Motor neuron (in vitro differentiated cells): ENCODE measurements around the gene PFN3. TPM values are rescaled to one million over a fixed set of nuclear protein-coding genes. Genes with fewer than 3 reads are reported as not detected.
"Not testable (repeated sequence)": the region's sequence is repeated elsewhere in the genome, so short reads cannot be mapped to it uniquely, and the experiment has no call there.

Source experiments
- ATAC-seq, 8 experiments: fragments of 200-7000 bp; cut with Tn5 transposase; replicated peaks in 6 of 8; 2 replicates each; pipeline ENCODE4 v1.8.0; 2021; ENCODE audit warnings: mild to moderate bottlenecking in 8 of 8, moderate library complexity in 8 of 8
- H3K27ac ChIP-seq, 2 donors: fragments of 250-450 bp; sonication (Bioruptor Pico); 2 replicates each; pipeline ENCODE4 v1.9.0; 2021; ENCODE audit warnings: antibody characterized with exemption in 2 of 2, mild to moderate bottlenecking in 2 of 2, moderate library complexity in 1 of 2
- H3K4me1 ChIP-seq, 2 donors: fragments of 250-450 bp; sonication (Bioruptor Pico); replicated peaks in 1 of 2; 2 replicates each; pipeline ENCODE4 v1.6.1; 2021; ENCODE audit warnings: antibody characterized with exemption in 2 of 2, mild to moderate bottlenecking in 2 of 2, moderate library complexity in 1 of 2
- H3K4me3 ChIP-seq, 5 donors: fragments of 250-450 bp; sonication (Bioruptor Pico); 2 replicates each; pipeline ENCODE4 v1.9.0; 2021; ENCODE audit warnings: antibody characterized with exemption in 5 of 5, mild to moderate bottlenecking in 5 of 5, moderate library complexity in 4 of 5
- WGBS, 10 experiments: fragments of 450-650 bp; shearing (Covaris generic); methylation state at CpG; one replicate each; pipeline ENCODE4 v1.0.0; 2022; 5-methylcytosine and 5-hydroxymethylcytosine counted together
- in situ Hi-C, 9 experiments: fragments of 400-800 bp; cut with MboI; loops; one replicate each; pipeline ENCODE4 v1.15.0; 2021; ENCODE audit warnings: low sequenced_read_pairs in 9 of 9, low pct_unique_long_range_greater_than_20kb in 2 of 9; ENCODE audit not compliant: unreplicated experiment in 9 of 9
- total RNA-seq, 8 experiments: library from RNA; unstranded; fragments of 300-600 nt; gene quantifications; 2 replicates each; pipeline versions ENCODE4 v1.2.3 to v1.2.4, GENCODE V29; 2022

PFN3 gene
- total RNA-seq, 8 experiments from 2014 or later = 0.92 TPM; not detected in 7

- in situ Hi-C loops = no loop called here
- no peak overlapping the region for H3K27ac ChIP-seq
- ATAC-seq = no peak
- H3K4me3 ChIP-seq = no peak overlapping the region
- WGBS, 10 experiments = 20 to 100% (median 89%) methylated on average over 1 to 5 of the region's 6 CpGs; no CpG with 5 or more reads in 6 of the 10 experiments
- H3K4me1 ChIP-seq = peaks cover 4 to 14% of the 10 kb centered on the region in 2 donors
These were observed 38.8 kb downstream of the PFN3 start for GRCh38 chr5:177361418-177362291.

DNA sequence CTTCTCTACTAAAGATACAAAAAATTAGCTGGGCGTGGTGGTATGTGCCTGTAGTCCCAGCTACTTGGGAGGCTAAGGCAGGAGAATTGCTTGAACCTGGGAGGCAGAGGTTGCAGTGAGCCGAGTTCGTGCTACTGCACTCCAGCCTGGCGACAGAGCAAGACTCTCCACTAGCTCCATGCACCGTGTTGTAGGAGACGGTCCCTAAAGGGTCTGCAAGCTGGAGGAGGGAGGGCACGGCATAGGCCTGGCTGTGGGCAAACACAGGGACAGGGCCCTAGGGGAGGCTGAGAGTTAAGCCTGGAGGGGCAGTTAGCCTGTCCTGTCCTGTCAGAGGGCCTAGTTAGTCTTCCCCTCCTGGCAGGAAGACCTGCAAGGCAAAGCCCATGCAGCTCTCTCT, 39.7 kb downstream of the PFN3 start:
- in situ Hi-C loops, ATAC-seq, H3K4me1 ChIP-seq, H3K27ac ChIP-seq, H3K4me3 ChIP-seq: not testable (repeated sequence)
- 73 to 80% (median 80%) methylated on average over 2 to 4 of the region's 7 CpGs; no CpG with 5 or more reads in 7 of the 10 experiments for WGBS, 10 experiments

GRCh38 chr5:177359860-177360259, 40.6 kb downstream of the PFN3 start:
- H3K4me1 ChIP-seq = peaks cover 0 to 7% of the 10 kb centered on the region in 2 donors
- H3K4me3 ChIP-seq = no peak overlapping the region
- no peak for ATAC-seq
- 14 to 60% (median 50%) methylated on average over 1 to 3 of the region's 3 CpGs; no CpG with 5 or more reads in 7 of the 10 experiments for WGBS, 10 experiments
- in situ Hi-C loops = no loop called here
- H3K27ac ChIP-seq = no peak overlapping the region

DNA sequence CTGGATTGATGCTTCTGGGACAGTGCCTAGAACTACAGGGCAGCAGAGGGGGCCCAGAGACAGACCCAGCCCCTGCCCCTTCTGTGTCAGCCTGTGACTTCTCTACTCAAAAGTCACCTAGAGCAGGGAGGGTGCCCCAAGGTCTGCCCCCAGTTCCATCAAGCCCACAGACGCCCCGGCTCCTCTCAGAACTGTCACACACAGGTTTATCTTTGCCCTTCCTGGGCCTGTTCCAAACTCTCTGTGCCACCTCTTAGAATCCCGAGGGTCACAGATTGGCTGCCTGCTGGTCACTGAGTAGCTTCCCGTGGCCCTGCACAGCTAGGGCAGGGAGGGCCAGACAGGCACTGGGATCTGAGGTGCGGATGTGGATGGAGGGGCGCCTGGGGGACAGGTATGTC, 41.0 kb downstream of the PFN3 start:
- in situ Hi-C loops = no loop called here
- Histone ChIP-seq H3K27ac (no peak overlapping the region), H3K4me3 (no peak overlapping the region), H3K4me1 (peaks cover 0 to 7% of the 10 kb centered on the region in 2 donors)
- no peak for ATAC-seq
- WGBS, 10 experiments = 71 to 100% methylated on average over 1 to 3 of the region's 6 CpGs; no CpG with 5 or more reads in 8 of the 10 experiments

- peak in 4 of 8 experiments; percentile 4 to 62 (median 10) for ATAC-seq
- WGBS, 10 experiments = no CpG with 5 or more reads among the region's 5 CpGs
- in situ Hi-C loops = no loop called here
- Histone ChIP-seq H3K4me1 (peaks cover 0 to 7% of the 10 kb centered on the region in 2 donors), H3K27ac (no peak overlapping the region), H3K4me3 (no peak overlapping the region)
These were observed 42.1 kb downstream of the PFN3 start for GRCh38 chr5:177358370-177358819.

DNA sequence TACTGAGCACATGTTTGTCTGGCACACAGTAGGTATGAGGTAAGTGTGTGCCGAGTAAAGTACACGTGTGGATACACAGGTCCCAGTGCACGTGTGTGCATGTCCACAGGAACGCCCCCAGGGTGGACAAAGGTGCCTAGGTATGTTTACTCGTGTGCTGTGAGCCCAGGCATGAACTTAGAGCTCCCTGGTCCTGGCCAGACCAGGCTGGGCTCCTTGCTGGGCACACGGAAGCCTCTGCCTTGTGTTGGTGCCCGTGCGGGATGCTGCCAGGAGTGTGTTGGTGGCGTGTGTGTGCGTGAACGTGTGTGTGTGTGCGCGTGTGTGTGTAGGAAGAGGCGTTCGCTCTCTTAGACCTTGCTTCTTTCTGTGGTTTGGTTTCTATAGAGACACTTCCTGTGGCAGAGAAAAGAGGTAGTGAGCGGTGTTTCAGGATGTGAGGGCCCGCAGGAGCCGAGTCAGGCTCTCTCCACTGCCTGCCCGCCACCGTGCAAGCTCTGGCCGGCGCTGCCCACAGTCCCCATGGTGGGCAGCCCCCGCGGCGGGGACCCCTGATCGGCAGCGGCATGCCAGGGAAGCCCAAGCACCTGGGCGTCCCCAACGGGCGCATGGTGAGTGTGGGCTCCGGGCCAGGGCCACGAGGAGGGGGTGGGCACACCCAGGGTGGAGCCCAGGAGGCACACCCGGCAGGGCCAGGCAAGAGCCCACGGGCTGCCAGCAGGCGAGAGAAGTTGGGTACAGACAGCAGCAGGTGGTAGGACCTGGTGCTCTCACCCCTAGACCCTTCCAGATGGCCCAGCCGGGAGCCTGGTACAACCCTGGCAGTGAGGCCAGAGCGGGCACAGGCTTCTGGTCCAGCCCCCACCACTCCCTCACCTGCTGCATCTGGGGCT, 42.8 kb downstream of the PFN3 start, which contains the start of gene RGS14:
Gene RGS14, plus strand, starts transcription at position 466 of the 893 bp plus-strand sequence. Its CDS starts 101 bp downstream, at position 567.
- Histone ChIP-seq H3K27ac (no peak within 1 kb of the TSS), H3K4me3 (no peak within 1 kb of the TSS), H3K4me1 (peaks cover 0 to 4% of the 10 kb centered on the region in 2 donors)
- 36 to 80% (median 57%) methylated on average over 3 to 23 of the region's 37 CpGs; no CpG with 5 or more reads in 4 of the 10 experiments for WGBS, 10 experiments
- in situ Hi-C loops = no loop called here
- peak; percentile 14 to 60 (median 46) for ATAC-seq

DNA sequence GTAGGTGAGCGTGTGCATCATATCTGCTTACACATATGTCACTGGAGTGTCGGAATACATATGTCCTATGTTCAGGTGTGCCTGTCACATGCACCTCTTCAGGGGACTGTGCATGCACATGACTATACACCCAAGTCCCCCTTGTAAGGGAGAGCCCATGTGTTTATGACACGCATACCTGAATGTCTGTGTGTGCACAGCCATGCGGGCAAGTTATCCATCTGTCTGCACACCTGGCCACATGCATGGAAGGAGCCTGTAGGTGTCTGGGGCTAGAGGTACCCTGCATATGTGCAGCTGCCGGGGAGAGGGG, 43.4 kb downstream of the PFN3 start:
- Histone ChIP-seq H3K4me1 (peaks cover 0 to 4% of the 10 kb centered on the region in 2 donors), H3K4me3 (no peak overlapping the region), H3K27ac (no peak overlapping the region)
- peak in 1 of 8 experiments; percentile 8 for ATAC-seq
- 67 to 88% (median 80%) methylated on average over 1 of the region's 5 CpGs; no CpG with 5 or more reads in 7 of the 10 experiments for WGBS, 10 experiments
- in situ Hi-C loops = no loop called here

DNA sequence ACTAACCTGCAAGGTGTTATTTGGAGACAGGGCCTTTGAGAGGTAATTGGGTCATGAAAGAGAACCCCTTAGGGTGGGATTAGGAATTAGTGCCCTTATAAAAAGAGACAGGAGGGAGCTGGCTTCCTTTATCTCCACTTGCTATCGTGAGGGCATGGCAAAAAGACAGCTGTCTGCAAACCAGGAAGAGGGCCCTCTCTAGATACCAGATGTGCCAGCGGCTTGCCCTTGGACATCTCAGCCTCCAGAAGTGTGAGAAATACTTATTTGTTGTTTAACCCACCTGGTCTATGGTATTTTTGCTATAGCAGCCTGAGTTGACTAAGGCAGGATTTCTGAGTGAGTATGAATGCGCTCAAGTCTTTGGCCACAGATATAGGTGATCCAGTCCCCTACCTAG, 43.7 kb downstream of the PFN3 start:
- in situ Hi-C loops = no loop called here
- H3K4me1 ChIP-seq = peaks cover 0 to 5% of the 10 kb centered on the region in 2 donors
- 37 to 89% (median 68%) methylated on average over 1 to 2 of the region's 3 CpGs; no CpG with 5 or more reads in 4 of the 10 experiments for WGBS, 10 experiments
- H3K4me3 ChIP-seq = no peak overlapping the region
- no peak for ATAC-seq
- H3K27ac ChIP-seq = no peak overlapping the region

DNA sequence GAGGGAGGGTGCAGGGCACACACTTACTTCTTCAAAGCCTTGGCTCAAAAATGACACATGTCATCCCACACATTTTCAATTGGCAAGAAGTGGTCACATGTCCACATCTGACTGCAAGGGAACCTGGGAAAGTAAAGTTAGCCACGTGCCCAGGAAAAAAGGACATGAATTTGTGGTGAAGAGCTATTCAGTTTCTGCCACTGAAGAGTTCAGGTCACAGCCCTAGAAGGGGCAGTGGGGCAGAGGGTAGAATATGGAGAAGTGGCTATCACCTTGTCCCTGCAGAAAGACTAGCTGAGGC, 44.6 kb downstream of the PFN3 start:
- Histone ChIP-seq H3K27ac (no peak overlapping the region), H3K4me1 (peaks cover 0 to 5% of the 10 kb centered on the region in 2 donors), H3K4me3 (no peak overlapping the region)
- in situ Hi-C loops = no loop called here
- ATAC-seq = no peak
- 0 to 33% (median 0%) methylated on average over 1 of the region's 1 CpG; no CpG with 5 or more reads in 5 of the 10 experiments for WGBS, 10 experiments

GRCh38 chr5:177355162-177355867, 45.1 kb downstream of the PFN3 start:
- ATAC-seq = no peak
- in situ Hi-C loops = no loop called here
- peaks cover 4 to 10% of the 10 kb centered on the region in 2 donors for H3K4me1 ChIP-seq
- no peak overlapping the region for H3K4me3 ChIP-seq
- WGBS, 10 experiments = 57 to 100% (median 100%) methylated on average over 1 of the region's 1 CpG; no CpG with 5 or more reads in 6 of the 10 experiments
- H3K27ac ChIP-seq = no peak overlapping the region

DNA sequence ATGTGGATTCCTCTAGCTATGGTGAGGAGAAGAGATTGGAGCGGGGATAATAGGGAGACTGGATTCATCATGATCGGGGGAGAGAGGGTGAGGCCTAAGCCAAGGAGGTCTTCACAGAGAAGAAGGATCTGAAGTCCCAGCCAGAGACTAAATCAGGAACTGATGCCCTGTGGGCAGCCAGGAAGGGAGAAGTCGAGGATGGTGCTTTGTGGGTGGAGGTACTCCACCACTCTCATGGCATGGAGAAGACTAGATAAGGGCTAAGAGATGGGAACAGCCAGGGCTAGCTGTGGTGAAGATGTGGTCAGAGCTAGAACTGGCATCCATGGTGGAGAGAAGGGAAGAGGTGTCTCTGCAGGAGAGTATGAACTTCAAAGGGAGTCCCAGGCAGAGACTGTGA, 45.8 kb downstream of the PFN3 start:
- 40 to 93% (median 60%) methylated on average over 1 to 3 of the region's 3 CpGs; no CpG with 5 or more reads in 1 of the 10 experiments for WGBS, 10 experiments
- no peak overlapping the region for H3K4me3 ChIP-seq
- ATAC-seq = no peak
- in situ Hi-C loops = no loop called here
- H3K4me1 ChIP-seq = peaks cover 10 to 14% of the 10 kb centered on the region in 2 donors
- no peak overlapping the region for H3K27ac ChIP-seq

- WGBS, 10 experiments = 58 to 100% (median 77%) methylated on average over 1 to 3 of the region's 3 CpGs; no CpG with 5 or more reads in 3 of the 10 experiments
- no peak overlapping the region for H3K27ac ChIP-seq
- in situ Hi-C loops = no loop called here
- no peak overlapping the region for H3K4me3 ChIP-seq
- ATAC-seq = no peak
- H3K4me1 ChIP-seq = peaks cover 10 to 14% of the 10 kb centered on the region in 2 donors
These were observed 46.2 kb downstream of the PFN3 start for GRCh38 chr5:177354256-177354655.
